Tibial nerve (tissue), 4 donors: ENCODE data around the gene PDZRN3. TPM values are rescaled to one million over a fixed set of nuclear protein-coding genes. Genes with fewer than 3 reads are reported as not detected.

Experiments used
- DNase-seq, 2 donors: peaks; one replicate each; pipeline ENCODE4 v3.0.0-alpha.2; 2019; ENCODE audit warnings: low spot score in 2 of 2
- H3K27ac ChIP-seq, 4 donors: fragments of 200-600 bp; sonication (generic) in 3 of 4; one replicate each; pipeline ENCODE4 v1.5.1; 2017 to 2019; ENCODE audit warnings: mild to moderate bottlenecking in 1 of 4
- H3K27me3 ChIP-seq, 2 donors: fragments of 200-600 bp; sonication (generic) in 1 of 2; one replicate each; pipeline versions ENCODE4 v1.5.1 to v1.6.0; 2017 to 2019
- H3K36me3 ChIP-seq, 3 donors: fragments of 200-600 bp; sonication (generic); one replicate each; pipeline ENCODE4 v1.5.1; 2018 to 2019
- H3K4me1 ChIP-seq, 4 donors: fragments of 200-600 bp; sonication (generic) in 3 of 4; one replicate each; pipeline ENCODE4 v1.5.1; 2017 to 2019
- H3K4me3 ChIP-seq, 4 donors: fragments of 200-600 bp; sonication (generic) in 3 of 4; one replicate each; pipeline ENCODE4 v1.5.1; 2017 to 2019; ENCODE audit warnings: mild to moderate bottlenecking in 1 of 4, moderate library complexity in 1 of 4
- H3K9me3 ChIP-seq, 4 donors: fragments of 200-600 bp; sonication (generic) in 3 of 4; one replicate each; pipeline ENCODE4 v1.5.1; 2017 to 2019
- CTCF ChIP-seq, 5 experiments: fragments of 200-600 bp in 3 of 5; fragments of 450-650 bp in 2 of 5; sonication (generic) in 3 of 5; IDR thresholded peaks; one replicate each; pipeline ENCODE4 v1.5.1; 2016 to 2019; ENCODE audit warnings: antibody characterized with exemption in 5 of 5, mild to moderate bottlenecking in 3 of 5, moderate library complexity in 2 of 5
- EP300 ChIP-seq, 2 donors: sonication (generic); formaldehyde crosslinking; IDR thresholded peaks; one replicate each; pipeline ENCODE4 v1.6.1; 2017; ENCODE audit warnings: antibody characterized with exemption in 2 of 2, mild to moderate bottlenecking in 1 of 2
- POLR2A ChIP-seq, 2 donors: fragments of 450-650 bp; IDR thresholded peaks; one replicate each; pipeline ENCODE4 v1.6.1; 2017; ENCODE audit warnings: antibody characterized with exemption in 2 of 2, mild to moderate bottlenecking in 2 of 2, moderate library complexity in 2 of 2
- WGBS, 2 donors: methylation state at CpG; one replicate each; pipeline ENCODE4 v1.1.5; 2018; 5-methylcytosine and 5-hydroxymethylcytosine counted together
- total RNA-seq, 4 donors: library from RNA; depleted of rRNA; stranded (reverse); fragments of >200 nt; gene quantifications; one replicate each; pipeline ENCODE4 v1.1.0, GENCODE V29; 2016

Gene PDZRN3
- total RNA-seq, 4 donors from 2014 or later: 48.3 to 87.2 (median 64.3) TPM

GRCh38 chr3:73577704-73578103 is 47.0 kb downstream of the PDZRN3 start:
- H3K27me3 ChIP-seq: no peaks in the 10 kb centered on the region
- no peak overlapping the region for H3K4me3 ChIP-seq
- no peak for DNase-seq
- WGBS, 2 donors: 96 to 98% methylated on average over 5 of the region's 5 CpGs
- no peaks in the 10 kb centered on the region for H3K9me3 ChIP-seq
- H3K36me3 ChIP-seq: no peaks in the 10 kb centered on the region
- H3K27ac ChIP-seq: no peak overlapping the region
- no peak for TF ChIP-seq CTCF (IDR thresholded peaks at IDR 0.05)
- TF ChIP-seq POLR2A (IDR thresholded peaks at IDR 0.05): no peak
- no peak for TF ChIP-seq EP300 (IDR thresholded peaks at IDR 0.05)
- peaks cover 0 to 11% (median 0%) of the 10 kb centered on the region in 4 donors for H3K4me1 ChIP-seq

- DNase-seq: no peak
- Histone ChIP-seq H3K4me3 (no peak overlapping the region), H3K4me1 (peaks cover 0 to 11% (median 0%) of the 10 kb centered on the region in 4 donors)
Observed at GRCh38 chr3:73576999-73577461, 47.7 kb downstream of the PDZRN3 start.

GRCh38 chr3:73575953-73576352 is 48.8 kb downstream of the PDZRN3 start:
- H3K4me3 ChIP-seq: no peak overlapping the region
- H3K27ac ChIP-seq: no peak overlapping the region
- no peaks in the 10 kb centered on the region for H3K36me3 ChIP-seq
- TF ChIP-seq POLR2A (IDR thresholded peaks at IDR 0.05) (no peak), EP300 (IDR thresholded peaks at IDR 0.05) (no peak), CTCF (IDR thresholded peaks at IDR 0.05) (no peak)
- 92% methylated on average over 3 of the region's 3 CpGs for WGBS, 2 donors
- H3K27me3 ChIP-seq: no peaks in the 10 kb centered on the region
- no peak for DNase-seq
- H3K9me3 ChIP-seq: no peaks in the 10 kb centered on the region
- H3K4me1 ChIP-seq: peaks cover 0 to 11% (median 0%) of the 10 kb centered on the region in 4 donors

More at GRCh38 chr3:73576999-73577461, 47.7 kb downstream of the PDZRN3 start:
- WGBS, 2 donors: 32 to 44% methylated on average over 4 of the region's 4 CpGs
- no peaks in the 10 kb centered on the region for H3K36me3 ChIP-seq
- TF ChIP-seq POLR2A (IDR thresholded peaks at IDR 0.05): no peak
- TF ChIP-seq CTCF (IDR thresholded peaks at IDR 0.05): no peak
- no peak for TF ChIP-seq EP300 (IDR thresholded peaks at IDR 0.05)
- no peaks in the 10 kb centered on the region for H3K9me3 ChIP-seq
- H3K27me3 ChIP-seq: no peaks in the 10 kb centered on the region
- H3K27ac ChIP-seq: no peak overlapping the region

GRCh38 chr3:73575519-73575918 is 49.2 kb downstream of the PDZRN3 start:
- 79 to 86% methylated on average over 2 of the region's 2 CpGs for WGBS, 2 donors
- no peak for DNase-seq
- TF ChIP-seq POLR2A (IDR thresholded peaks at IDR 0.05) (no peak), EP300 (IDR thresholded peaks at IDR 0.05) (no peak), CTCF (IDR thresholded peaks at IDR 0.05) (no peak)
- Histone ChIP-seq H3K4me1 (peaks cover 0 to 11% (median 0%) of the 10 kb centered on the region in 4 donors), H3K36me3 (no peaks in the 10 kb centered on the region), H3K27me3 (no peaks in the 10 kb centered on the region), H3K9me3 (no peaks in the 10 kb centered on the region), H3K27ac (no peak overlapping the region), H3K4me3 (no peak overlapping the region)

- Histone ChIP-seq H3K4me1 (peaks cover 0 to 7% (median 0%) of the 10 kb centered on the region in 4 donors), H3K27me3 (no peaks in the 10 kb centered on the region), H3K4me3 (no peak overlapping the region), H3K36me3 (no peaks in the 10 kb centered on the region), H3K27ac (no peak overlapping the region), H3K9me3 (no peaks in the 10 kb centered on the region)
- DNase-seq: no peak
- TF ChIP-seq EP300 (IDR thresholded peaks at IDR 0.05) (no peak), POLR2A (IDR thresholded peaks at IDR 0.05) (no peak), CTCF (IDR thresholded peaks at IDR 0.05) (no peak)
- WGBS, 2 donors: 92 to 93% methylated on average over 2 of the region's 2 CpGs
Observed at GRCh38 chr3:73573204-73573603, 51.5 kb downstream of the PDZRN3 start.
